ENCODE measurements around the gene NLGN1.
"Not testable (repeated sequence)": the region's sequence is repeated elsewhere in the genome, so short reads cannot be mapped to it uniquely, and the experiment has no call there.

NLGN1 gene

GRCh38 chr3:173411375-173411973 lies 13.9 kb downstream of the NLGN1 start:
- peak; percentile 50 for DNase-seq
- in situ Hi-C loops (cut with HindIII; ENCODE audit: low pct_ligation_motif_present, low pct_unique_long_range_greater_than_20kb, low sequenced_read_pairs) = no loop called here

DNA sequence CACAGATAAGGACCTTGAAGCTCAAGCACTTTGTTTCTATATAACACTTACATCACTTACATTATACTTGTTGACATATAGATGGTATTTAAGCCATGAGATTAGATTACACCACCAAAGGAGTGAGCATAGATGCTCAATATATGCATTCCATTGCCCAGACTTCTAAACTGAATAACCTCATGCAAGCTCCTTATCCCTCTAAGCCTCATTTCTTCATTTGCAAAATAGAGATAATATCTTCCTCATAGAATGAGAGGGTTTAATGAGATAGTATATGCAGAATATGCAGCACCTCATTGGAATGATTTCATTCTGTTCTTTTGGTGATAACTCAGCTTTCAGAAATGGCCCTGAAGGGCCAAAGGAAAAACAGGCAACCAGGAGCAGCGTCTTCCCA lies 18.5 kb downstream of the NLGN1 start:
- in situ Hi-C loops (cut with HindIII; ENCODE audit: low pct_ligation_motif_present, low pct_unique_long_range_greater_than_20kb, low sequenced_read_pairs) = no loop called here
- DNase-seq = no peak

GRCh38 chr3:173429076-173429475 lies 31.5 kb downstream of the NLGN1 start:
- in situ Hi-C loops (cut with HindIII; ENCODE audit: low pct_ligation_motif_present, low pct_unique_long_range_greater_than_20kb, low sequenced_read_pairs) = no loop called here
- no peak for DNase-seq

GRCh38 chr3:173429527-173429926 lies 32.0 kb downstream of the NLGN1 start:
- DNase-seq = no peak
- in situ Hi-C loops (cut with HindIII; ENCODE audit: low pct_ligation_motif_present, low pct_unique_long_range_greater_than_20kb, low sequenced_read_pairs) = no loop called here

- in situ Hi-C loops (cut with HindIII; ENCODE audit: low pct_ligation_motif_present, low pct_unique_long_range_greater_than_20kb, low sequenced_read_pairs) = no loop called here
- DNase-seq = no peak
Observed at GRCh38 chr3:173430576-173430975, 33.0 kb downstream of the NLGN1 start.

- in situ Hi-C loops (cut with HindIII; ENCODE audit: low pct_ligation_motif_present, low pct_unique_long_range_greater_than_20kb, low sequenced_read_pairs) = no loop called here
- DNase-seq = no peak
Observed at GRCh38 chr3:173439004-173439403, 41.5 kb downstream of the NLGN1 start.

GRCh38 chr3:173440514-173440913 lies 43.0 kb downstream of the NLGN1 start:
- in situ Hi-C loops (cut with HindIII; ENCODE audit: low pct_ligation_motif_present, low pct_unique_long_range_greater_than_20kb, low sequenced_read_pairs) = no loop called here
- DNase-seq = no peak

DNA sequence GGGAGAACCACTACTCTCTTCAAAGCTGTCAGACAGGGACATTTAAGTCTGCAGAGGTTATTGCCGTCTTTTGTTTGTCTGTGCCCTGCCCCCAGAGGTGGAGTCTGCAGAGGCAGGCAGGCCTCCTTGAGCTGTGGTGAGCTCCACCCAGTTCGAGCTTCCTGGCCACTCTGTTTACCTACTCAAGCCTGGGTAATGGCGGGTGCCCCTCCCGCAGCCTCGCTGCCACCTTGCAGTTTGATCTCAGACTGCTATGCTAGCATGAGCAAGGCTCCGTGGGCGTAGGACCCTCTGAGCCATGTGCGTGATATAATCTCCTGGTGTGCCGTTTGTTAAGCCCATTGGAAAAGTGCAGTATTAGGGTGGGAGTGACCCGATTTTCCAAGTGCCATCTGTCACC lies 54.0 kb downstream of the NLGN1 start:
- in situ Hi-C loops (cut with HindIII; ENCODE audit: low pct_ligation_motif_present, low pct_unique_long_range_greater_than_20kb, low sequenced_read_pairs); DNase-seq: not testable (repeated sequence)

GRCh38 chr3:173463250-173463649 lies 65.7 kb downstream of the NLGN1 start:
- in situ Hi-C loops (cut with HindIII; ENCODE audit: low pct_ligation_motif_present, low pct_unique_long_range_greater_than_20kb, low sequenced_read_pairs) = no loop called here
- DNase-seq = no peak

DNA sequence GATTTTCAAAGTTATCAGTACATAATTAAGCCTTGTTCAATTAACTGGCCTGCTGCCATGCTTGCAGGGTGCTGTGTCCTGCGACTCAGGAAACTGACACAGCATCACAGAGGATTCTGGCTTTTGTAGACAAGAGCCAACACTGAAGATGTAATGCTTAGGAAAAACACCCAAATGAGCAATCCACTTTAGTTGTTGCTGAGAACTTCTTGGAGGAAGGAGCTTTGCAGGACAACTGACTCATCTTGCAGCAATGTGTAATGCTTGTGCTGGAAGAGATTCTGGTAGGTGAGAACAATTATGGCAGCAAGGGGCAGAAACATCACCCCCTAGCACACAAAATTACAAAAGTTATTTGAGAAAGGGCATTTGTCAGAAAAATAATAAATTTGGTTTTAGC lies 67.6 kb downstream of the NLGN1 start:
- peak; percentile 69 for DNase-seq
- in situ Hi-C loops (cut with HindIII; ENCODE audit: low pct_ligation_motif_present, low pct_unique_long_range_greater_than_20kb, low sequenced_read_pairs) = no loop called here

DNA sequence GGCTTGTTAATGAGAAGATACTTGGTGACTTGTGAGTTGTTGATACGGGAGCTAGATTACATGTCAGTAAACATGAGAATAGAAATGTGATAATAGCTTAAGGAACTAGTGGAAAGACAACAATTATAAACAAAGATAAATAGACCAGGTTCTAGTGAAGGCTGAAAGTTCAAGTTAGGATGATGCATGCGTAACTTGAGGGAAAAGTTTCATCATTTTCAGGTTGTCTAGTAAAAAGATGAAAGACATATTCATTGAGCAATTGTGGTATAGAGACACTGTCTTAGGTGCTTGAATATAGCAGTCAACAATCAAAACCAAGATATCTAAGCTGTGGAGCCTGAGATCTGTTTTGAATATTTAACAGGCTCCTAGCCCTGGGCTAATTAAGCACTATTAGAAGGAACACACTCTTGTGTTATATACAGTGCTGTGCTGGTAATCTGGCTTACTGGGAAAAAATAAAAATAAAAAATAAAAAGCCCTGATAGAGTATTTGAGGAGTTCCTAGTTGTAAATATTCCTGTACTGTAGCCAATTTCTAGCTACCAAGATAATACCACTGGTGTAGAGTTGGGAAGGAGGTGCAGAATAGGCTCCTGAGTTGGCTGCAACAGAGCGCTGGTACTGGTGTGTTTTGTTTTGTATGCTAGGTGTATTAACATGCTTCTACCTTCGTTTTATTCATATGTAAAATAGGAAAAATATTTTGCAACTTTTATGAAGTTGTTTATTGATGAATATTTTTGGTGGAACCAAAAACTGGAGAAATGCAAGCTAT lies 68.5 kb downstream of the NLGN1 start:
- no peak for DNase-seq
- in situ Hi-C loops (cut with HindIII; ENCODE audit: low pct_ligation_motif_present, low pct_unique_long_range_greater_than_20kb, low sequenced_read_pairs) = no loop called here

DNA sequence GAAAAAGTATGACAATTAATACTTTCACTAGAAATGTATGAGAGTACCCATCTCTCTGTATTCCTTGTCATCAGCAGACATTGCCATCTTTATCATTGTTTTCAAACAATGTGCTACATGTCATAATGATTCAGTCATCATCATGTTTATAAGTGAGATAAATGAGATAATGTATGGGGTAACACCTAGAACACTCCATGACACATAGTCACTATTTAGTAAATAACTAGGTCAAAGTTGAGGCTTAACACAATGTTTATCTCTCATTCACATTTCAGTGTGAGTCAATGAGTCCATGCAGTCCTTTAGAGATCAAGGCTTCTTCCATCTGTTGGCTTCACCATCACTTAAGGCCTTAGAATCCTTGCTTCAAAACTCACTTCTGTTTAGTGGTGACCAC lies 70.0 kb downstream of the NLGN1 start:
- in situ Hi-C loops (cut with HindIII; ENCODE audit: low pct_ligation_motif_present, low pct_unique_long_range_greater_than_20kb, low sequenced_read_pairs) = no loop called here
- no peak for DNase-seq

DNA sequence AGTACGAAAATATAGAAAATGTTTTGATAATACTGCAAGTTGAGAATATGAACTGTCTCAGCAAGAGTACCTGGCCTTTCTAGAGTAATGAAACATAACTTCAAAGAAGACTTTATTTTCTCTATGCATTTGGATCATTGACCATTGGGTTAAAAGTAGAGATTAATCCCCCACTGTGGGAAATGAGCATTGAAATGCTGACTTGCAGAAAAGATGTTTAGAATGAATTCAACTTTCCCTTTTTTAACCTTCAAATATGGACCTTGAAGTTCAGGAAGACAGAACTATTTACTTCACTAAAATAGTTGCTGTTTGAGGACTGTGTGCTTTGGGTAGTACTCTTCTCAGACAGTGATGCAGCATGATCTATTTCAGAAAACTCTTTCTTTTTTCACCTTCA lies 75.7 kb downstream of the NLGN1 start:
- in situ Hi-C loops (cut with HindIII; ENCODE audit: low pct_ligation_motif_present, low pct_unique_long_range_greater_than_20kb, low sequenced_read_pairs) = no loop called here
- no peak for DNase-seq

GRCh38 chr3:173479301-173479700 lies 81.8 kb downstream of the NLGN1 start:
- in situ Hi-C loops (cut with HindIII; ENCODE audit: low pct_ligation_motif_present, low pct_unique_long_range_greater_than_20kb, low sequenced_read_pairs) = no loop called here
- no peak for DNase-seq

GRCh38 chr3:173501931-173502489 lies 104.5 kb downstream of the NLGN1 start:
- in situ Hi-C loops (cut with HindIII; ENCODE audit: low pct_ligation_motif_present, low pct_unique_long_range_greater_than_20kb, low sequenced_read_pairs) = no loop called here
- no peak for DNase-seq

GRCh38 chr3:173502983-173503568 lies 105.5 kb downstream of the NLGN1 start:
- DNase-seq = no peak
- in situ Hi-C loops (cut with HindIII; ENCODE audit: low pct_ligation_motif_present, low pct_unique_long_range_greater_than_20kb, low sequenced_read_pairs) = no loop called here

DNA sequence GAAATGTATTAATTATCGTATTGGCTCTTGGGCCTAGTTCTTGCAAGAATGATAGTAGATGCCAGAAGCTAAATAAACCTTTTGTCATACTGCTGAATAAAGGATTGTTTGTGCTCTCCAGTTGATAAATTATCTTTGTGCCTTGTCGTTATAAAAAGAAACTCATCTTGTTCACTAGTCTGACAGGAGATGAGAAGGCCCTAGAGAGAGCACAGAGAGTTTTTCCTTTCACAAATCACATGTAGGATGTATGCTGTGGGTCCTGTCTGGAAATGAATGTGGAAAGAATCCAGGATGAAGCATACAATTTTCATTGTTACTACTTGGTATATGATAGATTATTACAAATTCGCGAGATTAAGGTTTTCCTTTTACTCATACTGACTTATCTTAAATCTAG lies 113.0 kb downstream of the NLGN1 start:
- DNase-seq = no peak
- in situ Hi-C loops (cut with HindIII; ENCODE audit: low pct_ligation_motif_present, low pct_unique_long_range_greater_than_20kb, low sequenced_read_pairs) = no loop called here

DNA sequence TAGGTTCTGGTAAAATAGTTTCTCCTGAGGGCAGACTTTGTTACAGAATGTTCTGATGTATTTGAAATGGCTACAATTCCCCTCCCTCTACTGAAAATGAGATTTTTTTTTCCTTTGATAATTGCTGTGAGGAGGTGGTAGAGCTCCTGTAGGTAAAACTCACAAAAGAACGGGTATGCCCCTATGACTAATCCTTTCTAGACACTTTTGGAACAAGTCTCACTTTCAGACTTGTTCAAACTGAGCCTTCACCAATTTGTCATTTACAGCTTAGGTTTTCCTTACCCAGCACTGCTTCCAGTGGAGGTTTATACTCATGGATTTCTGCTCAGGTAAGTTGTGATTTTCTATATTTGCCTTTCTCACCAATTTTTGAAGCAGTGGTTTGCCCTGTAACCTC lies 115.6 kb downstream of the NLGN1 start:
- DNase-seq = no peak
- in situ Hi-C loops (cut with HindIII; ENCODE audit: low pct_ligation_motif_present, low pct_unique_long_range_greater_than_20kb, low sequenced_read_pairs) = no loop called here

- peak; percentile 41 for DNase-seq
- in situ Hi-C loops (cut with HindIII; ENCODE audit: low pct_ligation_motif_present, low pct_unique_long_range_greater_than_20kb, low sequenced_read_pairs) = no loop called here
Observed at GRCh38 chr3:173529062-173529711, 131.6 kb downstream of the NLGN1 start.
